SH-SY5Y (cell line): ENCODE measurements around the gene CHST10.

Experiments
- GATA2 ChIP-seq: IDR thresholded peaks from 2 replicates; pipeline ENCODE4 v1.6.1; 2011; ENCODE audit warnings: mild to moderate bottlenecking, low read depth, low read length
- GATA3 ChIP-seq: IDR thresholded peaks from 2 replicates; pipeline ENCODE4 v1.6.1; 2011; ENCODE audit warnings: low read depth, mild to moderate bottlenecking, low read length, moderate library complexity

DNA sequence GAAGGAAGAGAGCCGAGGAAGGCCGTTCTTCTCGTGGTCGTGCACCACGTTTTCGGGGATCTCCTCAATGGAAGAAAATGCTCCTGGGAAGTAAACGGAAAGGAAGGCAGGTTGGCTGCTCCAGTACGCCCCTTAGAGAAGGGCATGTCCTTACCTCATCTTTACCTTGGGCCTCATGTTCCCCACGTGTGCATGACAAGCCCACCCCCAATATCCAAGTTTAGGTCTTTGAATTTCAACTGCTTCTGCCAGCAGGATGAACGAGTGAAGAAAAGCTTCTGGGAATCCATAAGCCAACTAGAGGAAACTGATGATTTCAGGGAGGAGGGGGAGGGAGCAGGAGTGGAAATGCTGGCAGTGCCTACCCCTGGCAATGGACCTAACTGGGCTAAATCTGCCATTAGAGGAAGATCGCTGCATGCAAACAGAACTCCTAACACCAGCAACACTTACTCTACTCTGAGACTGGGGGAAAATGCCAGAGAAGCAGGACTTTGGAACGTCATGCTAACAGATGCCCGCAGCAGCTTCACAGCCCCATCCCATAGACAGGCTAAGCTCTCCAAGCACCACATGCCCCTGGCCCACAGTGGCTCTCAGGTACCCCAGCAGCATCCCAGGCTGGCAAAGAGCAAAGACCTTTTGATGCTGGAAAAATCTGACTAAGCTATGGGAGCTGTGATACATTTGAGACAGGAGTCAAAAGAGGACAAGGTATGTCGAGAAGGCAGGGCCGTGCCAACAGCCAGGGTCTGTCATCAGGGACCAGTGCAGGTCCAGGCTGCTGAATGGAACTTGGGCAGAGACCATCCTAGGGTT, 21.7 kb downstream of the CHST10 start:
- TF ChIP-seq GATA3 (no peak), GATA2 (no peak)
